CD4-positive, alpha-beta T cell (primary cell): Measurements from ENCODE around the gene TRERF1. TPM values are rescaled to one million over a fixed set of nuclear protein-coding genes. Genes with fewer than 3 reads are reported as not detected.
A peak's percentile ranks its signal among the peaks of the same experiment; 100 is the strongest.

Experiments used
- ATAC-seq: fragments of 200-7000 bp; cut with Tn5 transposase; one replicate; pipeline ENCODE4 v1.10.0; 2022; ENCODE audit warnings: mild to moderate bottlenecking; ENCODE audit not compliant: poor library complexity
- CTCF ChIA-PET: fragments of 350-600 bp; sonication (Branson Sonifier 250); formaldehyde crosslinking; loops from one replicate; lab custom pipeline; 2021; ENCODE audit warnings: antibody characterized with exemption, inconsistent platforms; lab: Charles Lee
- POLR2A ChIA-PET: fragments of 350-600 bp; sonication (Branson Sonifier 250); formaldehyde crosslinking; loops from one replicate; lab custom pipeline; 2021; ENCODE audit warnings: antibody characterized with exemption, inconsistent platforms; lab: Charles Lee
- DNase-seq, 14 experiments: peaks; one replicate each; pipeline ENCODE4 v3.0.0-alpha.2; 2013 to 2020; ENCODE audit warnings: mixed read lengths in 2 of 14
- H3K27ac ChIP-seq, 2 donors: one replicate each; pipeline versions ENCODE4 v1.5.1 to v1.7.0; 2013; ENCODE audit warnings: low read length in 2 of 2, low read depth in 1 of 2, mild to moderate bottlenecking in 1 of 2
- H3K27me3 ChIP-seq, 2 experiments: 1 replicate in 1 of 2; 2 replicates in 1 of 2; pipeline versions ENCODE4 v1.6.1 to v1.7.0; 2013; ENCODE audit warnings: low read length in 2 of 2, control low read depth in 1 of 2, mild to moderate bottlenecking in 1 of 2, moderate library complexity in 1 of 2; ENCODE audit not compliant: insufficient read depth in 2 of 2, control insufficient read depth in 1 of 2
- H3K36me3 ChIP-seq: one replicate; pipeline ENCODE4 v1.6.1; 2013; ENCODE audit warnings: low read length, control low read depth; ENCODE audit not compliant: insufficient read depth
- H3K4me1 ChIP-seq: one replicate; pipeline ENCODE4 v1.6.1; 2013; ENCODE audit warnings: low read length, control low read depth; ENCODE audit not compliant: insufficient read depth
- H3K4me3 ChIP-seq: one replicate; pipeline ENCODE4 v1.5.1; 2013; ENCODE audit warnings: mild to moderate bottlenecking, low read length, moderate library complexity
- H3K9me3 ChIP-seq, 2 experiments: 1 replicate in 1 of 2; 2 replicates in 1 of 2; pipeline versions ENCODE4 v1.6.1 to v1.7.0; 2013; ENCODE audit warnings: low read length in 2 of 2, mild to moderate bottlenecking in 2 of 2, control low read depth in 1 of 2, moderate library complexity in 1 of 2; ENCODE audit not compliant: control insufficient read depth in 1 of 2, insufficient read depth in 1 of 2
- H3K27ac Mint-ChIP-seq: one replicate; pipeline ENCODE4 v1.8.0; 2020; ENCODE audit warnings: mixed read lengths
- H3K27me3 Mint-ChIP-seq: one replicate; pipeline ENCODE4 v1.8.0; 2021; ENCODE audit warnings: mixed read lengths
- H3K36me3 Mint-ChIP-seq: one replicate; pipeline ENCODE4 v1.8.0; 2021; ENCODE audit warnings: low read depth, mixed read lengths
- H3K4me1 Mint-ChIP-seq: one replicate; pipeline ENCODE4 v1.8.0; 2021; ENCODE audit warnings: low read depth, mixed read lengths
- H3K4me3 Mint-ChIP-seq: one replicate; pipeline ENCODE4 v1.8.0; 2020; ENCODE audit warnings: mild to moderate bottlenecking, mixed read lengths
- H3K9me3 Mint-ChIP-seq: one replicate; pipeline ENCODE4 v1.8.0; 2020; ENCODE audit warnings: mixed read lengths
- CTCF ChIP-seq: fragments of 200-600 bp; IDR thresholded peaks from one replicate; pipeline ENCODE4 v1.8.0; 2022; ENCODE audit warnings: antibody characterized with exemption, mild to moderate bottlenecking
- intact Hi-C, 2 experiments: fragments of 100-400 bp; cut with DNase I in 1 of 2; cut with micrococcal nuclease in 1 of 2; formaldehyde crosslinking; loops; one replicate each; pipeline versions ENCODE4 v1.15.1 to v1.9.0; 2023 to 2025; cut with DNase I, micrococcal nuclease
- total RNA-seq, 174 experiments: library from RNA in 2 of 174; stranded (reverse) in 2 of 174; gene quantifications; one replicate each; pipeline ENCODE4 v1.2.3 and lab custom pipeline; 2021 to 2026

TRERF1 gene
- total RNA-seq, 2 experiments from 2014 or later: 31.0 to 31.7 TPM

- H3K9me3 Mint-ChIP-seq: no peaks in the 10 kb centered on the region
- TF ChIP-seq CTCF: no peak
- H3K36me3 Mint-ChIP-seq: peaks cover 11% of the 10 kb centered on the region
- ChIA-PET POLR2A (interaction anchor here (1.3 kb wide), 1 partner anchor 8 kb away, joined by 3 read pairs; no protein-coding TSS in a partner anchor), CTCF (no interaction called here)
- peaks cover 68% of the 10 kb centered on the region for H3K4me1 ChIP-seq
- H3K4me1 Mint-ChIP-seq: peaks cover 88% of the 10 kb centered on the region
- no peaks in the 10 kb centered on the region for H3K27me3 Mint-ChIP-seq
- intact Hi-C loops: no loop called here
- no peaks in the 10 kb centered on the region for H3K27me3 ChIP-seq
- peak overlapping the region; percentile 59 for H3K27ac Mint-ChIP-seq
- H3K36me3 ChIP-seq: no peaks in the 10 kb centered on the region
- no peak overlapping the region for H3K4me3 Mint-ChIP-seq
- ATAC-seq: no peak
- H3K9me3 ChIP-seq: no peaks in the 10 kb centered on the region
- no peak overlapping the region for H3K4me3 ChIP-seq
- no peak overlapping the region for H3K27ac ChIP-seq
- no peak for DNase-seq
These were observed 55.0 kb downstream of the TRERF1 start for GRCh38 chr6:42396720-42397119.

- Histone ChIP-seq H3K27me3 (no peaks in the 10 kb centered on the region), H3K9me3 (no peaks in the 10 kb centered on the region), H3K4me3 (no peak overlapping the region), H3K27ac (peak overlapping the region in 1 of 2 donors; percentile 22), H3K4me1 (peaks cover 71% of the 10 kb centered on the region), H3K36me3 (no peaks in the 10 kb centered on the region)
- H3K4me1 Mint-ChIP-seq: peaks cover 92% of the 10 kb centered on the region
- POLR2A ChIA-PET: interaction anchor here (0.9 to 1.3 kb wide), 2 partner anchors 10 to 56 kb away, joined by 3 to 5 read pairs; partner anchors contain the start of gene TRERF1
- CTCF ChIA-PET: no interaction called here
- H3K27me3 Mint-ChIP-seq: no peaks in the 10 kb centered on the region
- DNase-seq (peak in 2 of 14 experiments; percentile 38 to 45), ATAC-seq (no peak)
- H3K27ac Mint-ChIP-seq: peak overlapping the region; percentile 99
- peaks cover 9% of the 10 kb centered on the region for H3K36me3 Mint-ChIP-seq
- peak overlapping the region; percentile 16 for H3K4me3 Mint-ChIP-seq
- H3K9me3 Mint-ChIP-seq: no peaks in the 10 kb centered on the region
- TF ChIP-seq CTCF: no peak
- intact Hi-C loops: loop anchor here in 1 of 2 experiments (5.0 kb wide), 1 partner anchor 57 kb away; the partner anchor contains the start of gene TRERF1
These were observed 56.7 kb downstream of the TRERF1 start for GRCh38 chr6:42394881-42395620.

GRCh38 chr6:42394151-42394550 lies 57.6 kb downstream of the TRERF1 start:
- intact Hi-C loops: loop anchor here in 1 of 2 experiments (5.0 kb wide), 1 partner anchor 58 kb away; the partner anchor contains the start of gene TRERF1
- POLR2A ChIA-PET: interaction anchor here (0.7 to 7.9 kb wide), 4 partner anchors 9 to 58 kb away, joined by 3 to 178 read pairs (median 4); partner anchors contain the start of gene TRERF1

More at GRCh38 chr6:42394151-42394550, 57.6 kb downstream of the TRERF1 start:
- peaks cover 75% of the 10 kb centered on the region for H3K4me1 ChIP-seq
- no peak overlapping the region for H3K27ac ChIP-seq
- no peak for ATAC-seq
- H3K27me3 ChIP-seq: no peaks in the 10 kb centered on the region
- no peaks in the 10 kb centered on the region for H3K9me3 ChIP-seq
- Mint-ChIP-seq H3K9me3 (no peaks in the 10 kb centered on the region), H3K4me1 (peaks cover 97% of the 10 kb centered on the region), H3K27ac (peak overlapping the region; percentile 99), H3K36me3 (peaks cover 7% of the 10 kb centered on the region), H3K27me3 (no peaks in the 10 kb centered on the region), H3K4me3 (no peak overlapping the region)
- H3K36me3 ChIP-seq: no peaks in the 10 kb centered on the region
- no peak overlapping the region for H3K4me3 ChIP-seq
- CTCF ChIA-PET: no interaction called here
- no peak for DNase-seq
- TF ChIP-seq CTCF: no peak
